Suprapubic skin (tissue), 4 donors: ENCODE measurements around the gene USP2. TPM values are rescaled to one million over a fixed set of nuclear protein-coding genes. Genes with fewer than 3 reads are reported as not detected.
A peak's percentile ranks its signal among the peaks of the same experiment; 100 is the strongest.

ENCODE experiments used
- DNase-seq, 2 donors: peaks; one replicate each; pipeline ENCODE4 v3.0.0-alpha.2; 2019; ENCODE audit warnings: low spot score in 2 of 2
- H3K27ac ChIP-seq: fragments of 200-600 bp; sonication (generic); one replicate; pipeline ENCODE4 v1.5.1; 2019
- H3K27me3 ChIP-seq: fragments of 200-600 bp; sonication (generic); one replicate; pipeline ENCODE4 v1.5.1; 2019
- H3K36me3 ChIP-seq: fragments of 200-600 bp; sonication (generic); one replicate; pipeline ENCODE4 v1.5.1; 2019
- H3K4me1 ChIP-seq: fragments of 200-600 bp; sonication (generic); one replicate; pipeline ENCODE4 v1.5.1; 2019
- H3K4me3 ChIP-seq: fragments of 200-600 bp; sonication (generic); one replicate; pipeline ENCODE4 v1.5.1; 2019; ENCODE audit warnings: mild to moderate bottlenecking
- H3K9me3 ChIP-seq: fragments of 200-600 bp; sonication (generic); one replicate; pipeline ENCODE4 v1.5.1; 2019
- EP300 ChIP-seq: sonication (generic); formaldehyde crosslinking; IDR thresholded peaks from one replicate; pipeline ENCODE4 v1.6.1; 2017; ENCODE audit warnings: antibody characterized with exemption
- POLR2A ChIP-seq, 2 donors: fragments of 450-650 bp; IDR thresholded peaks; one replicate each; pipeline ENCODE4 v1.6.1; 2017; ENCODE audit warnings: antibody characterized with exemption in 2 of 2, mild to moderate bottlenecking in 2 of 2, moderate library complexity in 2 of 2
- POLR2AphosphoS5 ChIP-seq, 3 donors: sonication (generic); formaldehyde crosslinking; IDR thresholded peaks; one replicate each; pipeline ENCODE4 v1.6.1; 2017; ENCODE audit warnings: antibody characterized with exemption in 3 of 3
- WGBS: methylation state at CpG from one replicate; pipeline ENCODE4 v1.1.5; 2018; 5-methylcytosine and 5-hydroxymethylcytosine counted together
- total RNA-seq, 4 donors: library from RNA; depleted of rRNA; stranded (reverse); fragments of >200 nt; gene quantifications; one replicate each; pipeline ENCODE4 v1.1.0, GENCODE V29; 2016
- TF ChIP-seq, protein P1 (sequence below), 2 donors: fragments of 200-600 bp in 1 of 2; fragments of 450-650 bp in 1 of 2; sonication (generic) in 1 of 2; IDR thresholded peaks; one replicate each; pipeline ENCODE4 v1.5.1; 2016 to 2019; ENCODE audit warnings: antibody characterized with exemption in 2 of 2, mild to moderate bottlenecking in 1 of 2, moderate library complexity in 1 of 2

The USP2 gene
- total RNA-seq, 4 donors from 2014 or later, result 5.9 to 25.4 (median 15.2) TPM

DNA sequence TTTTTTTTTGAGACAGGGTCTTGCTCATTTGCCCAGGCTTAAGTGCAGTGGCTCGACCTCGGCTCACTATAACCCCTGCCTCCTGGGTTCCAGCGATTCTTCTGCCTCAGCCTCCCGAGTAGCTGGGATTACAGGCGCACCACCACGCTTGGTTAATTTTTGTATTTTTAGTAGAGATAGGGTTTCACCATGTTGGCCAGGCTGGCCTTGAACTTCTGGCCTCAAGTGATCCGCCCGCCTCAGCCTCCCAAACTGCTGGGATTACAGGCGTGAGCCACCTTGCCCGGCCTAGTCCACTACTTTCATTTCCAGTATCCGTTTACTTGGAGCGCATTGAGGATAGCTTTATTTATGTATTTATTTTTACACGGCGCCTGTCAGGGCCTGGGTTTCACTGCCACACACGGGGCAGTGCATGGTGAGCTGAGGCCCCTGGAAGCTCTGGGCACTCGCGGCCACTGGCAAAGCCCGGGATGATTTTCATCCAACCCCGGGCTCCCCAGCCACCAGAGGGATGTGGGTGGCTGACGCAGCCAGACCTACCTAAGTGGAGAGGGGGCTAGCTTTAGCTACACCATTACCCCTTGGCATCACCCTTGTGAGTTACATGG lies 58.5 kb downstream of the USP2 start:
- WGBS, result 87% methylated on average over 20 of the region's 20 CpGs
- Histone ChIP-seq H3K4me1 (peaks cover 37% of the 10 kb centered on the region), H3K9me3 (no peaks in the 10 kb centered on the region), H3K36me3 (no peaks in the 10 kb centered on the region), H3K27me3 (peaks cover 8% of the 10 kb centered on the region), H3K4me3 (no peak overlapping the region), H3K27ac (no peak overlapping the region)
- DNase-seq, result peak; percentile 53 to 56
- TF ChIP-seq POLR2A (IDR thresholded peaks at IDR 0.05) (no peak), POLR2AphosphoS5 (IDR thresholded peaks at IDR 0.05) (no peak)

- Histone ChIP-seq H3K36me3 (no peaks in the 10 kb centered on the region), H3K9me3 (no peaks in the 10 kb centered on the region), H3K4me1 (peaks cover 44% of the 10 kb centered on the region), H3K27me3 (peaks cover 10% of the 10 kb centered on the region), H3K27ac (no peak overlapping the region), H3K4me3 (no peak overlapping the region)
- 53% methylated on average over 6 of the region's 6 CpGs for WGBS
- DNase-seq, result peak in 1 of 2 donors; percentile 16
- TF ChIP-seq, protein P1, sequence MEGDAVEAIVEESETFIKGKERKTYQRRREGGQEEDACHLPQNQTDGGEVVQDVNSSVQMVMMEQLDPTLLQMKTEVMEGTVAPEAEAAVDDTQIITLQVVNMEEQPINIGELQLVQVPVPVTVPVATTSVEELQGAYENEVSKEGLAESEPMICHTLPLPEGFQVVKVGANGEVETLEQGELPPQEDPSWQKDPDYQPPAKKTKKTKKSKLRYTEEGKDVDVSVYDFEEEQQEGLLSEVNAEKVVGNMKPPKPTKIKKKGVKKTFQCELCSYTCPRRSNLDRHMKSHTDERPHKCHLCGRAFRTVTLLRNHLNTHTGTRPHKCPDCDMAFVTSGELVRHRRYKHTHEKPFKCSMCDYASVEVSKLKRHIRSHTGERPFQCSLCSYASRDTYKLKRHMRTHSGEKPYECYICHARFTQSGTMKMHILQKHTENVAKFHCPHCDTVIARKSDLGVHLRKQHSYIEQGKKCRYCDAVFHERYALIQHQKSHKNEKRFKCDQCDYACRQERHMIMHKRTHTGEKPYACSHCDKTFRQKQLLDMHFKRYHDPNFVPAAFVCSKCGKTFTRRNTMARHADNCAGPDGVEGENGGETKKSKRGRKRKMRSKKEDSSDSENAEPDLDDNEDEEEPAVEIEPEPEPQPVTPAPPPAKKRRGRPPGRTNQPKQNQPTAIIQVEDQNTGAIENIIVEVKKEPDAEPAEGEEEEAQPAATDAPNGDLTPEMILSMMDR (IDR thresholded peaks at IDR 0.05), result no peak
These were observed 59.1 kb downstream of the USP2 start for GRCh38 chr11:119322360-119322739.

DNA sequence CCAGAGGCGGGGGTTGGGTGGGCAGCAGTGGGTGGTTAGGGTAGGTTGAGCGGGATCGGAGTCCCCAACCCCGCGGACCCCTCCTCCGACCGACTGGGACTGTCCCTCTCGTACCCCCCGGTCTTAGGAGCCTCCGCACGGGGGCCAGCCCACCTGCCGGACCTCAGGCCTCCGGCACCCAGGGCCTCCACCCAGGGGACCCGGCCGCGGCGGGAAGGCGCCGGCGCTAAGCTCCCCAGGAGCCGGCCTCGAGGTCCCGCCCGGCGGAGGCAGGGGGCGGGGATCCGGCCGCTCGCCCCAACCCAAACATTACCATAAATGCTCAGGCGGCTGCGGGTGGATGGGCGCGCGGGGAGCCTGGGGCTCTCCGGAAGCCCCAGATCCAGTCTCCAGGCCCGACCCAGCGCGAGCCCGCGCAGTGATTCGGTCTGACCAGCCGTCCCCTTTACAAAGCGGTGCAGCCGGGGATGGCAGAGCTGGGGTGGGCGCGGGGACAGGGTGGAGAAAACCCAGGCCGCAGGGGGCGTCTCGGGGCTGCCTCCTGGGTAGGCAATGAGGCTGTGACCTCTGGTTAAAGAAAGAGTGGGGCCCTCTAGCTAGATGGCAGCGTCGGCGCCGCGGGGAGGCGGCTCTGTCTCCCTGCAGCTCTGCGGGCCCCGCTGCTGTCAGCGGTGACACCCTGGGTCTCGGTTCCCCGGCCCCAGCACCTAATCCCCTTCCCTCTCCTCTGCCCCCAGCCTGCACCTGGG lies 60.5 kb downstream of the USP2 start:
- Histone ChIP-seq H3K36me3 (no peaks in the 10 kb centered on the region), H3K27me3 (peaks cover 22% of the 10 kb centered on the region), H3K4me1 (peaks cover 56% of the 10 kb centered on the region), H3K9me3 (no peaks in the 10 kb centered on the region), H3K4me3 (peak overlapping the region; percentile 58), H3K27ac (peak overlapping the region; percentile 82)
- peak; percentile 75 to 81 for DNase-seq
- WGBS, result 0% methylated on average over 4 of the region's 60 CpGs
- TF ChIP-seq, protein P1 (IDR thresholded peaks at IDR 0.05), result no peak
- no peak for TF ChIP-seq POLR2A (IDR thresholded peaks at IDR 0.05)

GRCh38 chr11:119320240-119320775 lies 61.2 kb downstream of the USP2 start:
- peaks cover 28% of the 10 kb centered on the region for H3K27me3 ChIP-seq
- H3K9me3 ChIP-seq, result no peaks in the 10 kb centered on the region
- H3K4me1 ChIP-seq, result peaks cover 63% of the 10 kb centered on the region
- no peaks in the 10 kb centered on the region for H3K36me3 ChIP-seq
- WGBS, result 39% methylated on average over 17 of the region's 17 CpGs
- peak overlapping the region; percentile 58 for H3K4me3 ChIP-seq
- peak; percentile 64 to 73 for DNase-seq
- TF ChIP-seq POLR2AphosphoS5 (IDR thresholded peaks at IDR 0.05) (no peak), POLR2A (IDR thresholded peaks at IDR 0.05) (no peak), EP300 (no peak)
- TF ChIP-seq, protein P1 (IDR thresholded peaks at IDR 0.05), result no peak
- H3K27ac ChIP-seq, result peak overlapping the region; percentile 82

- Histone ChIP-seq H3K4me1 (peaks cover 68% of the 10 kb centered on the region), H3K4me3 (peak overlapping the region; percentile 13), H3K27ac (peak overlapping the region; percentile 82), H3K36me3 (no peaks in the 10 kb centered on the region), H3K9me3 (no peaks in the 10 kb centered on the region), H3K27me3 (peaks cover 34% of the 10 kb centered on the region)
- TF ChIP-seq POLR2A (IDR thresholded peaks at IDR 0.05) (no peak), EP300 (no peak), POLR2AphosphoS5 (IDR thresholded peaks at IDR 0.05) (no peak)
- TF ChIP-seq, protein P1 (IDR thresholded peaks at IDR 0.05), result no peak
- WGBS, result 61% methylated on average over 11 of the region's 11 CpGs
- peak in 1 of 2 donors; percentile 34 for DNase-seq
These were observed 61.7 kb downstream of the USP2 start for GRCh38 chr11:119319700-119320239.
